ENCODE data around the gene FREM3.

The FREM3 gene

DNA sequence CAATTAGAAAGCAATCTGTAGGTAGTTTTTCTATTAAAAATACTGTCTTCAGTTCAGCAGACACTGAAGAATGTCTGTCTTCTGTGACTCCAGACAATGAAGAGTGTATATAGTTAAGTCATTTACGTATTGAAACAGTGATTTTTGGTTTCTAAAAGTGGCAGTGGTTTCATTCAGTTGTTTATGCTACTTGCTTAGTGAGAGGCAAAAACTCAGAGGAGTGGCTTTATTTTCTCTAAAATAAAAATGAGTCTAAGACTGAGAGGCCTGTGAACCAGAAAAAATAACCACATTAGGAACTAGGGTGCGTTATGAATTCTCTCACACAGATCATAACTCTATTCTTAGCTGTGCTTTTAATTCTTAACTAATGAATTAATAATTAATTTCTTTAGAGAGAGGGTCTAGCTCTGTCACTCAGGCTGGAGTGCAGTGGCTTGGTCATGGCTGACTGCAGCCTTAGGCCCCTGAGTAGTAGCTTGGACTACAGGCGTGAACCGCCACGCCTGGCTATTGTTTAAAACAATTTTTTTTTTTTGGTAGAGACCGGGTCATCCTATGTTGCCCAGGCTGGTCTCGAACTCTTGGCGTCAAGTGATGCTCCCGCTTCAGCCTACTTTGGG lies 31.4 kb downstream of the FREM3 start:
- in situ Hi-C loops (cut with MboI; ENCODE audit: low sequenced_read_pairs) = no loop called here

DNA sequence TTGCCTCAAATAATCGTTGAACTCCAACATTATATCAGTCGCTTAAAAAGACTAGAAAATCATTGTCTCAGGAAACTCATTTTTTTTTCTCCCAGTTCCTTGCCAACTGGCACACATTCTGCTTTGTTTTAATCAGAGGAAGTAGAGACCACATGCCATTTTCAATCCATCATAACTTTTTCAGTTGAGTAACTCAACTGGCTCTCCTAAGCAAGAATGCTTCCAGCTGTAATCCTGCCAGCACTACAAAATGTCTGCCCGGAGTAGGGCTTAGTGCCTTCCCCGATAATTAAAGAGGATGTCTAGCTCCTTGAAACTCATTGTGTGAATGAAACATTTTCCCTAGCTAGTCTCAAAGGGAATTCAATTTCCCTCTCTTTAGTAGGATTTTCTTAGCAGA lies 33.0 kb downstream of the FREM3 start:
- in situ Hi-C loops (cut with MboI; ENCODE audit: low sequenced_read_pairs) = no loop called here

DNA sequence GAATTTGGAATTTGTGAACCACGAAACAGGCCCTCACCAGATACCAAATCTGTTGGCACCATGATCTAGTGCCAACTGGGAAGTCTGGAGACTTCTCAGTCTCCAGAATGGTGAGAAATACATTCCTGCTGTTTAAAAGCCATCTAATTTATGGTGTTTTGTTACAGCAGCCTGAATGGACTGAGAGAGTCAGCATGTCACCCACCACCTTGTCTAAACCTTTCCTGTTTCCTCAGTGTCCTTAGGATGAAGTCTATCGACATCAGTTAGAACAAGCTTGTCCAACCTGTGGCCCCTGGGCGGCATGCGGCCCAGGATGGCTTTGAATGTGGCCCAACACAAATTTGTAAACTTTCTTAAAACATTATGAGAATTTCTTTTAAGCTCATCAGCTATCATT lies 42.1 kb downstream of the FREM3 start:
- in situ Hi-C loops (cut with MboI; ENCODE audit: low sequenced_read_pairs) = no loop called here

DNA sequence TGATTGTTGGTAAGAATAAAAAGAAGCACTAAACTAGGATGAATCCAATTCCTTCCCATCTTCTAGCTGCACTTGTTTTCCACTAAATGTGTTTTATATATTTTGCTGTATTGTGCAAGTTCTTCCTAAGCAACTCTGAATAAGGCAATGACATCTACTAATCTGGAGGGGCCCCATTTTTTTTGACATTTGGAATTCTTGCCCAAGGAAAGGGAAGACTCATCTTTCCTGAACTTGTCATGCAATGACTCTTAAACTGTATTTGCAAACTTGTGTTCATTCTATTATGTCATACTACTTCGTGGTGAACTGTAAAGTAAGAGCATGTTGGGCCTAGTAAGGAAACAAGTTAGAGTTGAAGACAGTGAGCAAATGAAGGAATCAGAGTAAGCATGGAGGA lies 45.9 kb downstream of the FREM3 start:
- in situ Hi-C loops (cut with MboI; ENCODE audit: low sequenced_read_pairs) = no loop called here

DNA sequence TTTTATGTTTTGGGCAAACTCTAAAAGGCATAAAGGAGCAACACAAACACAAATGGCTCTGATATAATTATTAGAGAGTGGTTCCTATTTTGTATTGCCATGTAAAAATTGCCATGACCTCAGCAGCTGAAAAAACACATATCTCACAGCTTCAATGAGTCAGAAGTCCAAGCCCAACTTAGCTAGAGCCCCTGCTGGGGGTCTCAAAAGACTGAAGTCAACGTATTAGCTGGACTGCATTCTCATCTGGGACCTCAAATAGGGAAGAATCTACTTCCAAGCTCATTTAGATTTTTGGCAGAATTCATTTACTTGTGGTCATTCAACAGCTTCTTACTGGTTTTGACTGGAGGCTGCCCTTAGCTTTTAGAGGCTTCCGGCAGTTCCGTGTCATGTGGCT lies 47.4 kb downstream of the FREM3 start:
- in situ Hi-C loops (cut with MboI; ENCODE audit: low sequenced_read_pairs) = no loop called here

DNA sequence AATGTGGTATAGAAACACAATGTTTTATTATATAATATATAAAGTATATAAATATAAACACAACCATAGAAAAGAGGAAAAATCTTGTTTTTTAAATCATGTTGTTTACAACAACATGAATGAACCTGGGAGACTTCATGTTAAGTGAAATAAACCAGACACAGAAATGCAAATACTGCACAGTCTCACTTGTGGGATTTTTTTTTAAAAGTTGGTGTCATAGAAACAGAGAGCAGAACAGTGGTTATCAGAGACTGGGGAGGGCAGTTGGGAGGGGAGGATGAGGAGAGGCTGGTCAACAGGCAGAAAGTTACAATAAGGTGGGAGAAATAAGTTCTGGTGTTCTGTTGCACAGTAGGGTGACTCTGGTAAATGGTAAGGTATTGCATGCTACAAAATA lies 57.1 kb downstream of the FREM3 start:
- in situ Hi-C loops (cut with MboI; ENCODE audit: low sequenced_read_pairs) = no loop called here

DNA sequence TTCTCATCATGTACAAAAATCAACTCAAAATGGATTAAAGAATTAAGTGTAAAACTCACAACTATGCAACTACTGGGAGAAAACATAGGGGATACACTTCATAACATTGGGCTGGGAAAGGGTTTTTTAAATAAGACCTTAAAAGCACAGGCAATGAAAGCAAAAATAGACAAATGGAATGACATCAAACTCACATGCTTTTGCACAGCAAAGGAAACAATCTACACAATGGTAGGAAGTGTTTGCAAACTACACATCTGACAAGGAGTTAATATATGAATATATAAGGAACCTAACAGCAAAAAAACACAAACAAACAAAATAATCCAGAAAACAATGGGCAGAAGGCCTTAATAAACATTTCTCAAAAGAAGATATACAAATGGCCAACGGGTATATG lies 57.9 kb downstream of the FREM3 start:
- in situ Hi-C loops (cut with MboI; ENCODE audit: low sequenced_read_pairs) = no loop called here

DNA sequence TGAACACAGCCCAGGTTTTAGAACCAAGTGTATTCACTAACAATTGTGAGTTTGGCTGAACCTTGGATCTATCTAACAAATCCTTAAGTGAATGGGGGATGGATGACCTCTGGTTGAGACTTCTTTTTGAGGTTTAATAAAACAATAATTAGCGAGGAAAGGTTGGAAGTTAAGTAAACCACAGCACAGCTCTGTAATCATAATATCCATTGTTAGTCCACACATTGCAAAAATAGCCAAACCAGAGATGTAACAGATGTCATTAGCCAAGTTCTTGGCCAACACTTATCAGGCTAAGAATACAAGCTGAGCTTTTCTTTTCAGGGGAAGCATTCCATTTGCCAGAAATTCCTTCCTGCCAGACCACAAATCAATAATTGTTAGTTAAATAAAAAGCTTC lies 59.1 kb downstream of the FREM3 start:
- in situ Hi-C loops (cut with MboI; ENCODE audit: low sequenced_read_pairs) = no loop called here

DNA sequence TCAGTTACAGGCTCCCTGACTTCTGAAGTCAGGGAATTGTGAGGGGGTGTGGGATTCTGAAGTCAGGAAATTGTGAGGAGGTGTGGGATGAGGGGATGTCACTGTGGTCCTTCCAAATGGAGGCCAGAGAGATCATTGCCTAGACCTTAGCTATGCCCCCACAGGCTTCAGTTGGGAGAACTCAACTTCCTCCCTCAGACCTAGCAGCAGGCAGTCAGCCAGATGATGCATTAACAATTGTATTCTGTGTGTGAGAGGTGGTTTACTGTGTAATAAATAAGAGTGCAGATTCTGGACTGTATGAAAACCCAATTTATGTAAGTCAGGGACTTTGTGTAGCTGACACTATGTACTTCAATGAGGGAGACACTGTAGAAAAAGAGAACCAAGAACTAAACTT lies 65.7 kb downstream of the FREM3 start:
- in situ Hi-C loops (cut with MboI; ENCODE audit: low sequenced_read_pairs) = no loop called here

DNA sequence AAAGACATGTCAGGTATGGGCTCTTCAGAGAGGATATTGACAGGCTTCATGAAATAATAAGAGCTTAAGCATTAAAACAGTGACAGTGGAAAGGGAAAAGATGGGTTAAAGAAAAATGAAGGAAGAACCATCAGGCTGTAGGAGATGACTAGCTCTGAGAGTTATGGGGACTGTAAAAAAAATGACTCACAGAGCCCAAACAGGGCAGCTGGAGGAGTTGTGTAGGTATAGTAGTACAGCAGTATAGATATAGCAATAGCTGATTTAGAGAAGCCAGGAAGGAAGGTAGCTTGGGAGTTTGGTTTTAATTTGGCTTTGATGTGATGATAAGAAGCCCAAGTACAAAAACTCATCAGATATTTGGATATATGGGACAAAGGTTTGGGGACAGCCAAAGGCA lies 66.6 kb downstream of the FREM3 start:
- in situ Hi-C loops (cut with MboI; ENCODE audit: low sequenced_read_pairs) = no loop called here

DNA sequence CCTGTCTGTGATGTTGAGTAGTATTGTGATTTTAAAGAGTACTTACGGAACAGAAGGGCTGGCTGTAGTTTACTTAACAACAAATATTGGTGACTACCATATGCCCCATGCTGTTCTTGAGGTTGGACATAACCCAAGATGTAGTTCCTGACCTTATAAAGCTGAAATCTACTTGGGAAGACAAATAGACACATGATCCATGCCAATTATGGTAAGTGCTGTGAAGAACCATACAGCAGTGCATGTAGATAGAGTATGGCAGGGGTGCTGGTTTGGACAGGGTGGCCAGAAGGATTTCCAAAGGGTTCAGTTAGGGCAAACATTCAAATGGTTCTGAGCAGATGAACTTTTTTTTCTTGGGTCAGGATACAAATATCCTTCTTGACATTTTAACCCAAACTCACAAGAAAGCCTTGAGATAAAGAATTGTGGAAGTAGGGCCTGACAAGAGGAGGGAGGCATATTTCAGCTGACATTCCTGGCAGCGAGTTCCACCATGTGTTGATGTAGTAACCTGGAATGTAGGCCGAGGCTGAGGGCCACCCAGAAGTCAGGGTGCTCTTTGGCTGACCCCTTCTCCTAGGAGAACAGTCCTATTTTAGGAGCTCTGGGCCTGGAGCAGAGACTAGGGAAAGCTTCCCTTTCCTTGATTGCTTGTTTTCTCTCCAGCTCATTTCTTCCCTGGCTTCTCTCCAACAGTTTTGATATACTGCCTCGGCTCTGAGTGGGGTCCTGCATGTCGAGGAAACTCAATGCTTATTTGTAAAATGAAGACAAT lies 74.2 kb downstream of the FREM3 start:
- in situ Hi-C loops (cut with MboI; ENCODE audit: low sequenced_read_pairs) = no loop called here

DNA sequence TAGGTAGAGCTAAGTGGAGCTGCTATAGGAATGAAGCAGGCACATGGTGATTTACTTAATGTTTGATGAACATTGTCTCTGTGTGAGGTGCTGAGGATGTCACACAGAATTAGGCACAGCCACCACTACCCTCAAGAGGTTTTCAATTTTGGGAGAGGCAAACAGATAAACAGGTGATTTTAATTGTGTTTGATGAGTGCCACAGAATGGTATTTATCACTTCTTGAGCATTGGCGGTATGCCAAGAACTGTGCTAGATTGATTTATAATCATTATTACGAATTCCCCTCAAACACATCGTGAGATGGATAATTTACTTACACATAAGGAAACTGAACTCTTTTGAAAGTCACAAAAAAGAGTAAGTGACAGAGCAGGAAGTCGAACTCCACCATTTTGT lies 74.8 kb downstream of the FREM3 start:
- in situ Hi-C loops (cut with MboI; ENCODE audit: low sequenced_read_pairs) = no loop called here

DNA sequence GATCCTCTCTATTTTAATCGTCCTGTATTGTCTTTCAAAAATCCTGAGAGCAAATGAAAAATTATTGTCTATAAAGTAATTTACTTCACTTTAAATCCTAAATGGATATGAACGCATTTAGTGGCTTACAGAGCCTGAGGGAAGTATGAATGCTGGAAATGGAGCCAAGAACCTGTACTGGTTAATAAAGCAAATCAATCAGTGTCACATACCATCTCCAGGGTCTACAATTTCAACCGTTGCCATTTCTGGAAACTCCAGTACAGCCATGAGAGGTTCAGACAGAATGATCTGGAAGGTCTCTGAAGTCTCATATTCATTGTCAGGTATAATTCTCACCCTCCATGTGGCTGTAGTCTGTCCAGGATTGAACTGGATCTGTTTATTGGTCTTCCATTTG lies 76.6 kb downstream of the FREM3 start:
- in situ Hi-C loops (cut with MboI; ENCODE audit: low sequenced_read_pairs) = no loop called here

DNA sequence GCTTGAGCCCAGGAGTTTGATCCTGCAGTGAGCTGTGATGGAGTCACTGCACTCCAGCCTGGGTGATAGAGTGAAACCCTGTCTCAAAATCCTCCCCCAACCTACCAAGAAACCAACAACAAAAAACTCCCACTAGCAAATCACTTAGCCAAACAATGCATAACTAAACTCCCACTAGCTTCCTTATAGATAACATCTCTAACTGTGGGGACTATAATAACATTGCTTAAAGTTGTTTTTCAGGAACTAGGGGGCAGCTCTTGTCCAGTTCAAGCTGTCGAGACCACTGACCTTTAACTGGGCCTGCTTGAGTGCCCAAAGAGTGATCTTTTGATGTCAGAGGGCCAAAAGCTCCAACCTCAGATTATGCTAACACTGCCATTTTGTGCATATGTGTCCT lies 81.7 kb downstream of the FREM3 start:
- in situ Hi-C loops (cut with MboI; ENCODE audit: low sequenced_read_pairs) = no loop called here

DNA sequence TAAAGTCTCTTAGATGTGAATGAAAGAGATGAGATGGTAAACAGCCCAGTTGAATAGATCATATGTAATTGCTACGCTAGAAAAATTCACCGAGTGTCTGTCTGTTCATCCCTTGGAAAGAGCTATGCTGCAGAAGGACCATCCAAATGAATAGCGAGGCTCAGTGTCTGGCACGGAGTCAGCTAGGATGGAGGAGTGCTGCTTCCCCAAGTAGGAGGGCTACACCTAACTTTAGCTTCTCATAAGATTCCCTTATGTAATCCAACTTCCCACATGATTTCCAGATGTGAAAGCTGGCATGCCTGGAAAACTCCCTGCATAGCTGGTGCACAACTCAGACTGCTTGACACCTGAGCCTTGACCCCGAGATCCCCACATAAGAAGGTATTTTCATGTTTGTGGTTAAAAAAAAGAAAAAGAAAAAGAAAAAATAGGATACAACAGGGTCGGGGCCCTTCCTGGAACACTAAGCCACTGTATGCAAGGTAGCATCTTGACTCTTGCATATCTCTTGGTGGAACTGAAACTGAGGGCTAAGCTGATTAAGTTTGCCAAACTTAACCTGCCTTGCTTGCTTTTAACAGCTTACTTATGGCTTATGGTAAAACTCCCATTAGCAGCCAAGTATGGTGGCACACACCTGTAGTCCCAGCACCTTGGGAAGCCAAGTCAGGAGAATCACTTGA lies 82.3 kb downstream of the FREM3 start:
- in situ Hi-C loops (cut with MboI; ENCODE audit: low sequenced_read_pairs) = no loop called here

DNA sequence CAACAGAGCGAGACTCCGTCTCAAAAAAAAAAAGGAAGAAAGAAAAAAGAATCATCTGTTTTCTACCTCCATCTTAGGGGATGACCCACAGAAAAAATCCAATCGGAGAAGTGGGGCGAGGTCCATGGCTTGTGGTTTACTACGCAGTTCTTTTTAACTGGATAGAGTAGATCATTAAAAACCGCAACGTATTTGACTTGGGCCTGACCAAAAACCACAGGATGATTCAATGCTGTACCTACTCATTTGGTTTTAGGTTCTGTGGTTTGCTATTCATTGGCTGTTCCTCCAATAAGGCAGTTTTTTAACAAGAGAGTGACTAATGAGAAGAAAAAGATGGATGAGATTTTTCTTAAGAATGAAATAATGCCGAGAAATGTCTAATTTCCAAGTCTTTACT lies 83.7 kb downstream of the FREM3 start:
- in situ Hi-C loops (cut with MboI; ENCODE audit: low sequenced_read_pairs) = no loop called here

DNA sequence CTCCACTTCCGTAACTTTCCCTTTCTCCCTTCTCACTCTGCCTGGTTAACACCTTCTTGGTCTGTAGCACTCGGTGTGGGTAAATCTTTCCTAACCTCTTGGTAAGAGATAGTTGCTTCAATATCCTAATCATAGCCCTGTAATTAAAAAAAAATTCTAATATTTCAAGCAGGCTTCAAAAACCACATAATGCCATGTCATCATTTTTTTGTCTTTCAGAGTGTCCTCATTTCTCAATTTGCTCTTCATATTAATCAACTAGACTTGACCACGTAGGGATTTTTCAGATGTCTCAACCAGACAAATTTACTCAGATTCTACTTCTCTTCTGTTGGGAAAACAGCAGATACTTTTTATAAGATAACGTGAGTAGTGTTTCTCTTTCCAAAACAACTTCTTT lies 91.0 kb downstream of the FREM3 start:
- in situ Hi-C loops (cut with MboI; ENCODE audit: low sequenced_read_pairs) = no loop called here

DNA sequence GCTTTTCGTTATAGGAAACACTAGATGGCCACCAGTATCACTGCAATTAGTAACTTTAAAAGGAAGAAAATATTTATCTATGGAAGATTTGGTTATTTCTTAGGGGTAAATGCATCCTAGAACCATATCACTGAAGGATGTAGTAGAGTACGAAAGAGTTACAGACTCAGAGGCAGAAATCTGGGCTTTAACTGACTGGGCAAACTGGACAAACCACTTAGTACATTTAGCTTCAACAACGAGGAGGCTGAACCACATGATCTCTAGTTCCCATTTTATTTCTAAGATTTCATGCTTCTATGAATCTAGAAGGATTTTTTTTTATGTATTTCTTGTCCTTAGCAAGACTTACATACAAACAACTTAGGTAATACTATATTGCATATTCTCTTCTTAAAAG lies 94.0 kb downstream of the FREM3 start:
- in situ Hi-C loops (cut with MboI; ENCODE audit: low sequenced_read_pairs) = no loop called here

DNA sequence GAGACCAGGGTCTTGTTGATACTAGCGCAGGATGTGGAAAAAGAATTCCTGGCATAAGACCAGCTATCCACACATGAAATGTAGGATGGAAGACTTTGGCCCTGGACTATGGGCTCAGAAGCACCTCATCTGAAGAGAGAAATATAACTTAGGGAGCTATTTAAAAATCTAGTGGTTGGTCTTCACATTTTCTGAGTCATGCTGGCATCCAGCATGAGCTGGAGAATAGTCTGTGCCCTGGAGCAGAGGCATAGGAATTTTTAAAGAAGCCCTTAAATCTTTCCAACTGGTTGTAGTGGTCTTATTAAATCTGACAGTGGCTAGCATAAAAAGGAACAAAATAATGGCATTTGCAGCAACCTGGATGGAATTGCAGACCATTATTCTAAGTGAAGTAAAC lies 100.6 kb downstream of the FREM3 start:
- in situ Hi-C loops (cut with MboI; ENCODE audit: low sequenced_read_pairs) = no loop called here

DNA sequence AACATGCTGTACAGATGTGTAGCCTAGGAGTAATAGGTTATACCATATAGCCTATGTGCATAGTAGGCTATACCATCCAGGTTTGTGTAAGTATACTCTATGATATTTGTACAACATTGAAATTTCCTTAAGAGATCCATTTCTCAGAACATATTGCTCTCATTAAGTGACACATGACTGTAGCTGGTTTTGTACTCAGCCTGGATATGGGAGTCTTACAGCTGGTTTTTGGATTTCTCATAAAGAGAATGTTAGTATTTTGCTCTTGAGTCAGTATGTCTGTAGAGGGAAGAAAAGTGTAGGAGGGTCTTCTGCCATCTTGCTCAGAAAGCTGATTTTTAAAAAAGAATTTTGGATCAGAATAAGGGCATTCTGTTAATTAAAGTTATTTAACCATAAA lies 101.7 kb downstream of the FREM3 start:
- in situ Hi-C loops (cut with MboI; ENCODE audit: low sequenced_read_pairs) = no loop called here

DNA sequence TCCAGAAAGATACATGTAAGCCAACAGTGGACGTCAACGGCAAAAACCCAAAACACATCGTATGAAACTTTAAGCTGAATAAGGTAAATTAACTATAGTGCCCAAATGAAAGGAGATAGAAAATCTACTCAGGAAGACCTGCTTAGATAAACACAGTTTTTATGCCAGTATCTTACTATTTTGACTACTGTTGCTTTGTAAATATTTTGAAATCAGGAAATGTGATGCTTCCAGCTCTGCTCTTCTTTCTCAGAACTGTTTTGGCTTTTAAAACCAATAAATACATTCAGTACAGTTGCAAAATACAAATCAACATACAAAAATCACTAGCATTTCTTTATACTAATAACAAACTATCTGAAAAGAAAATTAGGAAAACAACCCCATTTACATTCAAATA lies 103.2 kb downstream of the FREM3 start:
- in situ Hi-C loops (cut with MboI; ENCODE audit: low sequenced_read_pairs) = no loop called here

DNA sequence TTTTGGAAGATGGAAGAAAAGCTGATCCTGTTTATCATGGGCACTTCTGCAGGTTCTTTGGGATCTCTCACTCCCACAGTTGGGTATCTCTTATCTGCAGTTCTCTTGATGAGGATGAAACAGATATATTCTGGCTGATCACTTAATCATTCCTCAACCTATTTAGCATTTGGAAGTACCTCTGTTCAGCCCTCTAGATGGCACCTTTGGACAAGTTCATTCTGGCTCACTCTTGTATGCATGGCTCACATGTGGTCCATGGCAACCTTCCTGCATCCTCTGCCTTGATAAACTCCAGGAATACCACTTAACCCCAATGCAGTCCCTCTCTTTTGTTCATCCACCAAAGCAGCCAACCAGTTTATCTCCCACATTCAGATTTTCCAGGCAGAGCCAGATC lies 112.8 kb downstream of the FREM3 start:
- in situ Hi-C loops (cut with MboI; ENCODE audit: low sequenced_read_pairs) = no loop called here
